DND-41 (cell line): ENCODE data around the gene IDH3B.
"Not testable (repeated sequence)": the region's sequence is repeated elsewhere in the genome, so short reads cannot be mapped to it uniquely, and the experiment has no call there.

Source experiments
- ATAC-seq: fragments of 200-7000 bp; cut with Tn5 transposase; 3 replicates; pipeline ENCODE4 v1.9.1; 2021; ENCODE audit warnings: low read depth; ENCODE audit not compliant: insufficient read depth
- DNase-seq: peaks from one replicate; pipeline ENCODE4 v3.0.0-alpha.2; 2020
- H2AFZ ChIP-seq: 2 replicates; pipeline ENCODE4 v1.6.0; 2012; ENCODE audit warnings: low read depth, low read length
- H3K27ac ChIP-seq: 2 replicates; pipeline ENCODE4 v1.5.1; 2012; ENCODE audit warnings: low read length, inconsistent platforms
- H3K27me3 ChIP-seq: fragments of 200-600 bp; sonication (generic); 2 replicates; pipeline ENCODE4 v1.6.0; 2012; ENCODE audit warnings: low read length, mild to moderate bottlenecking, inconsistent platforms; ENCODE audit not compliant: insufficient read depth, poor library complexity
- H3K36me3 ChIP-seq: 2 replicates; pipeline ENCODE4 v1.5.1; 2012; ENCODE audit warnings: low read length, inconsistent platforms; ENCODE audit not compliant: insufficient read depth
- H3K4me1 ChIP-seq: 2 replicates; pipeline ENCODE4 v1.5.1; 2012; ENCODE audit warnings: mild to moderate bottlenecking, low read length; ENCODE audit not compliant: insufficient read depth
- H3K4me2 ChIP-seq: 2 replicates; pipeline ENCODE4 v1.6.0; 2012; ENCODE audit warnings: mild to moderate bottlenecking, moderate library complexity, low read length, inconsistent platforms; ENCODE audit not compliant: insufficient read depth
- H3K4me3 ChIP-seq, 2 experiments: fragments of 200-600 bp in 1 of 2; shearing (Covaris generic) in 1 of 2; 2 replicates each; pipeline ENCODE4 v1.5.1; 2012 to 2016; ENCODE audit warnings: inconsistent platforms in 2 of 2, low read length in 2 of 2, mild to moderate bottlenecking in 2 of 2, low read depth in 1 of 2, moderate library complexity in 1 of 2
- H3K79me2 ChIP-seq: 2 replicates; pipeline ENCODE4 v1.6.0; 2012; ENCODE audit warnings: low read length, inconsistent platforms; ENCODE audit not compliant: insufficient read depth
- H3K9ac ChIP-seq: 2 replicates; pipeline ENCODE4 v1.6.0; 2012; ENCODE audit warnings: low read depth, mild to moderate bottlenecking, inconsistent platforms, low read length, moderate library complexity
- H3K9me3 ChIP-seq: 2 replicates; pipeline ENCODE4 v1.5.1; 2012; ENCODE audit warnings: low read length, moderate library complexity, mild to moderate bottlenecking, inconsistent platforms; ENCODE audit not compliant: insufficient read depth, severe bottlenecking
- H4K20me1 ChIP-seq: 2 replicates; pipeline ENCODE4 v1.6.0; 2012; ENCODE audit warnings: low read length; ENCODE audit not compliant: insufficient read depth
- CTCF ChIP-seq: IDR thresholded peaks from 2 replicates; pipeline ENCODE4 v1.5.1; 2012; ENCODE audit warnings: borderline replicate concordance, low read length, moderate library complexity, mild to moderate bottlenecking; ENCODE audit not compliant: poor library complexity, severe bottlenecking; ENCODE audit errors: extremely low read depth
- EZH2 ChIP-seq: IDR thresholded peaks from 3 replicates; pipeline ENCODE4 v1.6.1; 2012; ENCODE audit warnings: borderline replicate concordance, low read depth, mild to moderate bottlenecking, moderate library complexity, low read length, inconsistent platforms; ENCODE audit not compliant: severe bottlenecking

The IDH3B gene

GRCh38 chr20:2688041-2688591 lies 24.1 kb upstream of the IDH3B start:
- Histone ChIP-seq H3K4me3 (no peak overlapping the region), H3K9ac (no peak overlapping the region), H3K4me1 (no peaks in the 10 kb centered on the region), H3K36me3 (no peaks in the 10 kb centered on the region), H3K79me2 (no peaks in the 10 kb centered on the region), H3K27me3 (peaks cover 22% of the 10 kb centered on the region), H3K4me2 (no peak overlapping the region), H3K9me3 (no peaks in the 10 kb centered on the region), H3K27ac (no peak overlapping the region), H4K20me1 (peaks cover 2% of the 10 kb centered on the region; the same call in 1 of the 2 replicates), H2AFZ (no peak overlapping the region)
- peak; percentile 74 for ATAC-seq
- DNase-seq: peak; percentile 54
- peak; percentile 61 for TF ChIP-seq CTCF
- TF ChIP-seq EZH2: no peak

GRCh38 chr20:2687514-2687913 lies 23.5 kb upstream of the IDH3B start:
- H3K4me3 ChIP-seq: no peak overlapping the region
- peaks cover 22% of the 10 kb centered on the region for H3K27me3 ChIP-seq
- no peak overlapping the region for H3K4me2 ChIP-seq
- no peak overlapping the region for H2AFZ ChIP-seq
- no peaks in the 10 kb centered on the region for H3K4me1 ChIP-seq
- H4K20me1 ChIP-seq: peaks cover 2% of the 10 kb centered on the region; the same call in 1 of the 2 replicates
- TF ChIP-seq CTCF: no peak
- no peak for TF ChIP-seq EZH2
- ATAC-seq (no peak), DNase-seq (no peak)
- H3K79me2 ChIP-seq: no peaks in the 10 kb centered on the region
- H3K9me3 ChIP-seq: no peaks in the 10 kb centered on the region
- H3K36me3 ChIP-seq: no peaks in the 10 kb centered on the region
- no peak overlapping the region for H3K9ac ChIP-seq
- H3K27ac ChIP-seq: no peak overlapping the region

GRCh38 chr20:2684817-2685216 lies 20.8 kb upstream of the IDH3B start:
- ATAC-seq, H3K27ac ChIP-seq, H3K4me2 ChIP-seq, H3K79me2 ChIP-seq, H3K36me3 ChIP-seq, H3K9ac ChIP-seq, H3K4me1 ChIP-seq, H4K20me1 ChIP-seq, H2AFZ ChIP-seq, DNase-seq, H3K27me3 ChIP-seq, H3K9me3 ChIP-seq, H3K4me3 ChIP-seq: not testable (repeated sequence)

GRCh38 chr20:2682040-2682439 lies 18.0 kb upstream of the IDH3B start:
- H3K4me3 ChIP-seq: not testable (repeated sequence)

More at GRCh38 chr20:2682040-2682439, 18.0 kb upstream of the IDH3B start:
- not testable (repeated sequence) for H3K9ac ChIP-seq, H3K79me2 ChIP-seq, DNase-seq, H3K27me3 ChIP-seq, H3K4me2 ChIP-seq, H3K36me3 ChIP-seq, H2AFZ ChIP-seq, H3K9me3 ChIP-seq, H3K4me1 ChIP-seq, ATAC-seq, H3K27ac ChIP-seq, H4K20me1 ChIP-seq
